Measurements from ENCODE around the gene NIT2.
A peak's percentile ranks its signal among the peaks of the same experiment; 100 is the strongest.
"Not testable (repeated sequence)": the region's sequence is repeated elsewhere in the genome, so short reads cannot be mapped to it uniquely, and the experiment has no call there.

NIT2 gene

GRCh38 chr3:100334488-100335351 lies at the start of gene NIT2:
TSS of gene NIT2 (plus strand) at chr3:100334757. CDS start at chr3:100334792, 35 bp downstream.
- DNase-seq = peak; percentile 53 to 68 (median 60)

GRCh38 chr3:100288288-100288894 lies 46.2 kb upstream of the NIT2 start:
- no peak for DNase-seq

- DNase-seq = no peak
Measured at GRCh38 chr3:100289339-100289738, 45.2 kb upstream of the NIT2 start.

- DNase-seq = no peak
Measured at GRCh38 chr3:100295089-100295488, 39.5 kb upstream of the NIT2 start.

- DNase-seq = no peak
Measured at GRCh38 chr3:100297784-100298183, 36.8 kb upstream of the NIT2 start.

GRCh38 chr3:100299016-100299415 lies 35.5 kb upstream of the NIT2 start:
- no peak for DNase-seq

GRCh38 chr3:100306695-100307094 lies 27.9 kb upstream of the NIT2 start:
- DNase-seq = no peak

- DNase-seq = no peak
Measured at GRCh38 chr3:100310355-100310965, 24.1 kb upstream of the NIT2 start.

- DNase-seq = no peak
Measured at GRCh38 chr3:100311011-100311410, 23.5 kb upstream of the NIT2 start.

- DNase-seq = no peak
Measured at GRCh38 chr3:100316641-100317069, 17.9 kb upstream of the NIT2 start.

- no peak for DNase-seq
Measured at GRCh38 chr3:100317912-100318311, 16.6 kb upstream of the NIT2 start.

GRCh38 chr3:100319951-100320350 lies 14.6 kb upstream of the NIT2 start:
- DNase-seq = no peak

- DNase-seq = no peak
Measured at GRCh38 chr3:100324044-100324443, 10.5 kb upstream of the NIT2 start.

GRCh38 chr3:100325827-100326226 lies 8.7 kb upstream of the NIT2 start:
- DNase-seq = no peak

- DNase-seq = not testable (repeated sequence)
Measured at GRCh38 chr3:100327377-100327776, 7.2 kb upstream of the NIT2 start.

- DNase-seq = no peak
Measured at GRCh38 chr3:100329800-100330489, 4.6 kb upstream of the NIT2 start.

- DNase-seq = no peak
Measured at GRCh38 chr3:100330651-100331050, 3.9 kb upstream of the NIT2 start.

- no peak for DNase-seq
Measured at GRCh38 chr3:100331660-100332059, 2.9 kb upstream of the NIT2 start.

GRCh38 chr3:100333051-100333450 lies 1.5 kb upstream of the NIT2 start:
- DNase-seq = no peak

- DNase-seq = no peak
Measured at GRCh38 chr3:100333970-100334487, 528 bp upstream of the NIT2 start.

- DNase-seq = no peak
Measured at GRCh38 chr3:100335434-100335833, 877 bp downstream of the NIT2 start.

GRCh38 chr3:100336229-100336628 lies 1.7 kb downstream of the NIT2 start:
- DNase-seq = not testable (repeated sequence)

GRCh38 chr3:100338911-100339310 lies 4.4 kb downstream of the NIT2 start:
- no peak for DNase-seq

Measured in activated CD4-positive, CD25-positive, alpha-beta regulatory T cell (primary cell).